ENCODE measurements around the gene ARHGAP19. TPM values are rescaled to one million over a fixed set of nuclear protein-coding genes. Genes with fewer than 3 reads are reported as not detected.

Gene ARHGAP19
- total and polyA plus RNA-seq, 2 experiments from 2014 or later = 2.7 to 8.7 TPM

- Histone ChIP-seq H3K4me3 (no peak overlapping the region), H2AFZ (no peak overlapping the region), H4K20me1 (ENCODE audit: insufficient read depth, poor library complexity, severe bottlenecking) (no peaks in the 10 kb centered on the region), H3K27me3 (no peaks in the 10 kb centered on the region), H3K79me2 (no peaks in the 10 kb centered on the region), H3K4me2 (no peak overlapping the region), H3K36me3 (replicated peaks; ENCODE audit: insufficient read depth, low read depth) (no peaks in the 10 kb centered on the region), H3K4me1 (ENCODE audit: insufficient read depth) (no peaks in the 10 kb centered on the region), H3K9me3 (ENCODE audit: low read depth) (no peaks in the 10 kb centered on the region), H3K9me2 (replicated peaks; ENCODE audit: insufficient read depth) (no peaks in the 10 kb centered on the region), H3K27ac (no peak overlapping the region)
- TF ChIP-seq CTCF (IDR thresholded peaks at IDR 0.05; ENCODE audit: poor library complexity) = no peak
- no peak for TF ChIP-seq EZH2 (IDR thresholded peaks at IDR 0.05; ENCODE audit: borderline replicate concordance)
- no peak for TF ChIP-seq EZH2phosphoT487 (IDR thresholded peaks at IDR 0.05; ENCODE audit: low read depth, severe bottlenecking, unreplicated experiment)
- no peak for DNase-seq (ENCODE audit: low spot score)
- 87% methylated on average over 3 of the region's 3 CpGs for WGBS (ENCODE audit: low lambda C conversion rate, missing lambda C conversion rate)
These were observed 64.2 kb downstream of the ARHGAP19 start for GRCh38 chr10:97228130-97228774.

- H2AFZ ChIP-seq = no peak overlapping the region
- H3K4me3 ChIP-seq = no peak overlapping the region
- H3K9me2 ChIP-seq (replicated peaks; ENCODE audit: insufficient read depth) = no peaks in the 10 kb centered on the region
- no peaks in the 10 kb centered on the region for H3K79me2 ChIP-seq
- H3K4me1 ChIP-seq (ENCODE audit: insufficient read depth) = no peaks in the 10 kb centered on the region
- H4K20me1 ChIP-seq (ENCODE audit: insufficient read depth, poor library complexity, severe bottlenecking) = no peaks in the 10 kb centered on the region
- H3K4me2 ChIP-seq = no peak overlapping the region
- no peaks in the 10 kb centered on the region for H3K36me3 ChIP-seq (replicated peaks; ENCODE audit: insufficient read depth, low read depth)
- no peaks in the 10 kb centered on the region for H3K9me3 ChIP-seq (ENCODE audit: low read depth)
- TF ChIP-seq CTCF (IDR thresholded peaks at IDR 0.05; ENCODE audit: poor library complexity) (no peak), EZH2phosphoT487 (IDR thresholded peaks at IDR 0.05; ENCODE audit: low read depth, severe bottlenecking, unreplicated experiment) (no peak), EZH2 (IDR thresholded peaks at IDR 0.05; ENCODE audit: borderline replicate concordance) (no peak)
- DNase-seq (ENCODE audit: low spot score) = no peak
- 88% methylated on average over 4 of the region's 4 CpGs for WGBS (ENCODE audit: low lambda C conversion rate, missing lambda C conversion rate)
- no peak overlapping the region for H3K27ac ChIP-seq
- no peaks in the 10 kb centered on the region for H3K27me3 ChIP-seq
These were observed 66.0 kb downstream of the ARHGAP19 start for GRCh38 chr10:97226398-97226797.

- H3K9me2 ChIP-seq (replicated peaks; ENCODE audit: insufficient read depth) = no peaks in the 10 kb centered on the region
- no peak overlapping the region for H3K4me3 ChIP-seq
- WGBS (ENCODE audit: low lambda C conversion rate, missing lambda C conversion rate) = 92% methylated on average over 4 of the region's 4 CpGs
- no peaks in the 10 kb centered on the region for H3K9me3 ChIP-seq (ENCODE audit: low read depth)
- DNase-seq (ENCODE audit: low spot score) = no peak
- H4K20me1 ChIP-seq (ENCODE audit: insufficient read depth, poor library complexity, severe bottlenecking) = no peaks in the 10 kb centered on the region
- H3K4me2 ChIP-seq = no peak overlapping the region
- H3K36me3 ChIP-seq (replicated peaks; ENCODE audit: insufficient read depth, low read depth) = no peaks in the 10 kb centered on the region
- no peak overlapping the region for H2AFZ ChIP-seq
- TF ChIP-seq EZH2phosphoT487 (IDR thresholded peaks at IDR 0.05; ENCODE audit: low read depth, severe bottlenecking, unreplicated experiment) = no peak
- no peak for TF ChIP-seq EZH2 (IDR thresholded peaks at IDR 0.05; ENCODE audit: borderline replicate concordance)
- TF ChIP-seq CTCF (IDR thresholded peaks at IDR 0.05; ENCODE audit: poor library complexity) = no peak
- H3K79me2 ChIP-seq = no peaks in the 10 kb centered on the region
- H3K27me3 ChIP-seq = no peaks in the 10 kb centered on the region
- no peaks in the 10 kb centered on the region for H3K4me1 ChIP-seq (ENCODE audit: insufficient read depth)
- H3K27ac ChIP-seq = no peak overlapping the region
These were observed 67.7 kb downstream of the ARHGAP19 start for GRCh38 chr10:97224483-97225435.
